Epithelial cell of proximal tubule (primary cell): ENCODE measurements around the gene CD46. TPM values are rescaled to one million over a fixed set of nuclear protein-coding genes. Genes with fewer than 3 reads are reported as not detected.
A peak's percentile ranks its signal among the peaks of the same experiment; 100 is the strongest.

Source experiments
- DNase-seq: peaks from one replicate; pipeline ENCODE4 v3.0.0-alpha.2; 2011; ENCODE audit warnings: low read depth
- H3K4me3 ChIP-seq: 2 replicates; pipeline ENCODE4 v1.5.1; 2011; ENCODE audit warnings: low read depth, mild to moderate bottlenecking, low read length
- total RNA-seq: library from RNA; depleted of rRNA; stranded (reverse); fragments of >200 nt; gene quantifications from 2 replicates; pipeline ENCODE4 v1.2.3, GENCODE V29; 2015
- TF ChIP-seq, protein P1 (sequence below): conservative IDR thresholded peaks from 2 replicates; pipeline ENCODE4 v1.5.1; 2012; ENCODE audit warnings: low read depth, mild to moderate bottlenecking, low read length

The CD46 gene
- total RNA-seq, 1 donor from 2014 or later: 146 TPM

DNA sequence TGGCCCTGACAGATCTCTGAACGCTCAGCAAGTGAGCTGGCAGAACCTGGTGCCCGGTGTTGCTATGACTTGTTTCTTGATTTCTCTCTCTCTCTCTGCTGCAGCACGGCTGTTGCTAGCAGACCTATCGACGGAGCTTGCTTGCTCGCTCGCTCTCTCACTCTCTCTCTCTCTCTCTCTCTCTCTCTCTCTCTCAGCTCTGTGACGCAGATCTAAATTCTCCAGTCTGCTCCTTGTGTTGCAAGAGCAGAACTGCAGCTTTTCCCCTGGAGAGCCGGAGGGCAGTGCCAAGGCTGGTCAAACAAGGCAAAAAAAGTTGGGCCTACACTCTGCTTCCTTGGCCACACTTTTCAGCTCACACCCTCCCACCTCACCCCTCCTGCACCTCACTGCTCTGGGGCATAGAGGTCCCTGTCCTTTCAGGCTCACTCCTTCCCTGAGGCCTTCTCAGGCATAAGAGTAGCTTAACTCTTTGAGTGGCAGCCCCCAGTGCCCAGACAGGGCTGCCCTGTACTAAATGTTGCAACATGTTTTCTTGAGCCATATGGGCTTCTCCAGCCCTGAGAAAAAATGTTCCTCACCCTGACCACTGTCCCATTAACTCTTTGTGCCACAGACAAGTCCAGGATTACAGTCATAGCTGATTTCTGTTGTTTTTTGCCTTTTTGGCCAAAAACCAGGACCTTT is 72.2 kb downstream of the CD46 start:
- DNase-seq: peak; percentile 95
- TF ChIP-seq, protein P1, sequence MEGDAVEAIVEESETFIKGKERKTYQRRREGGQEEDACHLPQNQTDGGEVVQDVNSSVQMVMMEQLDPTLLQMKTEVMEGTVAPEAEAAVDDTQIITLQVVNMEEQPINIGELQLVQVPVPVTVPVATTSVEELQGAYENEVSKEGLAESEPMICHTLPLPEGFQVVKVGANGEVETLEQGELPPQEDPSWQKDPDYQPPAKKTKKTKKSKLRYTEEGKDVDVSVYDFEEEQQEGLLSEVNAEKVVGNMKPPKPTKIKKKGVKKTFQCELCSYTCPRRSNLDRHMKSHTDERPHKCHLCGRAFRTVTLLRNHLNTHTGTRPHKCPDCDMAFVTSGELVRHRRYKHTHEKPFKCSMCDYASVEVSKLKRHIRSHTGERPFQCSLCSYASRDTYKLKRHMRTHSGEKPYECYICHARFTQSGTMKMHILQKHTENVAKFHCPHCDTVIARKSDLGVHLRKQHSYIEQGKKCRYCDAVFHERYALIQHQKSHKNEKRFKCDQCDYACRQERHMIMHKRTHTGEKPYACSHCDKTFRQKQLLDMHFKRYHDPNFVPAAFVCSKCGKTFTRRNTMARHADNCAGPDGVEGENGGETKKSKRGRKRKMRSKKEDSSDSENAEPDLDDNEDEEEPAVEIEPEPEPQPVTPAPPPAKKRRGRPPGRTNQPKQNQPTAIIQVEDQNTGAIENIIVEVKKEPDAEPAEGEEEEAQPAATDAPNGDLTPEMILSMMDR: peak; percentile 61
- H3K4me3 ChIP-seq: peak overlapping the region; percentile 85

DNA sequence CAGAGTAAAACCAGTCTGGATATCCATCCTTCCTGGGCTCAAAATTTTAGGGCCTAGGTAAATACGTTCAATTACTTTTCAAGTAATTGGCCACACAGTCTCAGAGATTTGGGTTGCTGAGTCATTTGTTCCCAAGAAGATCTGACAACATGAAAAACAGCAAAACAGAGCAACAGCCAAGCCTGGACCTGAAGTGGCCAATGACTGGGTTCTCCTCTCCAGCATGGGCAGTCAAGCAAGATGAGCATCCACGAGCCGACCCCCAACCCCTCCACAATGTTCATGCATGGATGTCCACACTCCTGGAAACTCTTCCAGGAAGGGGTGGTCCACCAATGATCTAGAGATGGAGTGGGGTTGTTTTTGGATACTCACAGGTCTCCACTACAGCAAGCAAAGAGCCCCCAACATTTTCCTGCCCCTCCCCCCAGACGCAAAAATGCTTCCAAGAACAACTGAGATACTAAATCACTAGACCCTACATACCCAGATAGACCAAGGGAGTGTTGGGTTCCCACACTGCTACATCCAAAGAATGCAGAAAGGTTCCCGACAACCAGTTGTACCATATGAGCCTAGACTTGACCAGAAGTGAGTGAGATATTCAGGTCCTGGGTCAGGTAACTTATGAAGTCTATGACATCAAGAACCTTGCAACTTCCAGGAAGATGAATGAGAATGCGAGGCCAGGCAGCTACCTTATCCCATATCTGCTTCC is 73.0 kb downstream of the CD46 start:
- H3K4me3 ChIP-seq: peak overlapping the region; percentile 52
- TF ChIP-seq, protein P1: no peak
- DNase-seq: peak; percentile 74

GRCh38 chr1:207825409-207825695 is 73.5 kb downstream of the CD46 start:
- no peak for DNase-seq
- H3K4me3 ChIP-seq: peak overlapping the region; percentile 52
- TF ChIP-seq, protein P1: no peak

- TF ChIP-seq, protein P1: no peak
- peak; percentile 92 for DNase-seq
- H3K4me3 ChIP-seq: peak overlapping the region; percentile 52
These were observed 74.1 kb downstream of the CD46 start for GRCh38 chr1:207825719-207826556.

DNA sequence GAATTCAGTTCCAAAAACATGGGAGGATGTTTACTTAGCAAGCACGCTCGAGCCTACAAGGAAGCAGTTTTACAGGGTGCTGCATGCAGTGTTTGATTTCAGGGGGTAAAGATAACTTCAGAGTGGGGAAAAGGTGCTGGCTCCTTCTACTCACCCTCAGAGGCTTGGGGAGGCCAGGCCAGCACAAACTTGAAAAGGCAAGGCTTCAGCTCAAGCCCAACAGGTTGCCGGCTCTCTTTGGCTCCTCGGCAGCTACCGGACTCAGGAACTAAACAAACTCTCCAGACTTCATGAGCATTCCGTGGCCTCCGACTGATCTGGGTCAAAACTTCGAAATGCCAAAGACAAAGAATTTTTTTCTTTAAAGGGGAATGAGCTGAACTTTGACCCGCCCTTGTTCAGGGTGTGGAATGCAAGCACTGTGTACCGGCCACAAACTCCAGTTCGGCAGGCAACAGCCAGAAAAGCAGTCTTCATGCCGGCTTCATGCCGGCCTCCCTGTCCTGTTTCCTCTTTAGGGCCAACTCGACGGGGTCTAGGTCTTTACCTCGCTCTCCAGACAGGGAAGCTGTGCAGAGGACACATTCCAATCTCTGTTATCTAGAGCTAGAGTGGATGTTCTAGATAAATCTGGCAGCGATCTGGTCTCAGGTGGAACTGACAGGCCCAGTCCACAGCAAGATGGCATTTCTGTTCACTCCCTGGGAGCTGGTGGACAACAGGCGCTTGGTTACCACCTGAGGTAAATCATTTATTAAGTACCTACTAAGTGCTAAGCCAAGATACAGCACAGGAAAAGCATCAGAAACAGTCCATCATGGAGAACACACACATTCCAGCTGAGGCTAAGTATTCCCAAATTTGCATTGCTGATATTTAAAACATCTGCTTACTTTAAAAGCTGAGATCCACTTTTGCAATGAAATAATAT is 75.0 kb downstream of the CD46 start:
- TF ChIP-seq, protein P1: no peak
- H3K4me3 ChIP-seq: peak overlapping the region; percentile 52
- no peak for DNase-seq

- H3K4me3 ChIP-seq: no peak overlapping the region
- TF ChIP-seq, protein P1: no peak
- no peak for DNase-seq
These were observed 75.6 kb downstream of the CD46 start for GRCh38 chr1:207827488-207827830.
